Retinal pigment epithelial cell (primary cell): ENCODE measurements around the gene MARCHF10.

Experiments used
- DNase-seq: peaks from one replicate; pipeline ENCODE4 v3.0.0-alpha.2; 2010; ENCODE audit warnings: low read depth
- H3K4me3 ChIP-seq: 2 replicates; pipeline ENCODE4 v1.5.1; 2011; ENCODE audit warnings: mild to moderate bottlenecking, low read length, control low read depth, moderate library complexity
- TF ChIP-seq, protein P1 (sequence below): conservative IDR thresholded peaks from 2 replicates; pipeline ENCODE4 v1.5.1; 2011; ENCODE audit warnings: low read depth, low read length, control low read depth, inconsistent platforms

Gene MARCHF10

DNA sequence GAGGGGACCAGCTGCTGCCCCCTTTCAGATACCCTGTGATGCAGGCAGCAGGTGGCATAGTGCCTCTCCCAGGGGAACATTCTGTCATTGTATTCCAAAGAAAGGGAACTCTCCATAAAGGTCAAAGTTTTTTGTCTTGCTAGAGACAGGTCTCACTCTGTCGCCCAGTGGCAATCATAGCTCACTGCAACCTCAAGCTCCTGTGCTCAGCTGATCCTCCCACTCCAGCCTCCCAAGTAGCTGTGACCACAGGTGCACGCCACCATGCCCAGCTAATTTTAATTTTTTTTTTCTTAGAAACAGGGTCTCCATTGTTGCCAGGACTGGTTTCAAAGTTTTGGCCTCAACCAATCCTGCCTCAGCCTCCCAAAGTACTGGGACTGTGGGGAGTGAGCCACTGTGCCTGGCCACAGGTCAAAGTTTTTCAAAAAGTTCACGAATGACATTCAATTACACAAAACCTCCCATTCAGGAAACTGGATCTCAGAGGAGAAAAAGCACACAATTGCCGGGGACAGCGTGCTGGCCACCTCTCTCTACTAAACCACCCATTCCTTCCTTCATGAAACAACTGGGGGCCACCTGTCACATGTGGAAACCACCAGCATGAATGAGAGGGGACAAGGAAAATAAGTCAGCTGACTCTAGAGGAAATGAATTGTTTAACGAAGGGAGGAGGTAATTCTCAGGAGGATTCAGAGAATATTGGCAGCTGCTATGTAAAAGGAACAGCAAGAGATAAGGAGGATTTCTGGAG, 80.0 kb downstream of the MARCHF10 start:
- no peak for DNase-seq
- no peak overlapping the region for H3K4me3 ChIP-seq
- TF ChIP-seq, protein P1, sequence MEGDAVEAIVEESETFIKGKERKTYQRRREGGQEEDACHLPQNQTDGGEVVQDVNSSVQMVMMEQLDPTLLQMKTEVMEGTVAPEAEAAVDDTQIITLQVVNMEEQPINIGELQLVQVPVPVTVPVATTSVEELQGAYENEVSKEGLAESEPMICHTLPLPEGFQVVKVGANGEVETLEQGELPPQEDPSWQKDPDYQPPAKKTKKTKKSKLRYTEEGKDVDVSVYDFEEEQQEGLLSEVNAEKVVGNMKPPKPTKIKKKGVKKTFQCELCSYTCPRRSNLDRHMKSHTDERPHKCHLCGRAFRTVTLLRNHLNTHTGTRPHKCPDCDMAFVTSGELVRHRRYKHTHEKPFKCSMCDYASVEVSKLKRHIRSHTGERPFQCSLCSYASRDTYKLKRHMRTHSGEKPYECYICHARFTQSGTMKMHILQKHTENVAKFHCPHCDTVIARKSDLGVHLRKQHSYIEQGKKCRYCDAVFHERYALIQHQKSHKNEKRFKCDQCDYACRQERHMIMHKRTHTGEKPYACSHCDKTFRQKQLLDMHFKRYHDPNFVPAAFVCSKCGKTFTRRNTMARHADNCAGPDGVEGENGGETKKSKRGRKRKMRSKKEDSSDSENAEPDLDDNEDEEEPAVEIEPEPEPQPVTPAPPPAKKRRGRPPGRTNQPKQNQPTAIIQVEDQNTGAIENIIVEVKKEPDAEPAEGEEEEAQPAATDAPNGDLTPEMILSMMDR = no peak

DNA sequence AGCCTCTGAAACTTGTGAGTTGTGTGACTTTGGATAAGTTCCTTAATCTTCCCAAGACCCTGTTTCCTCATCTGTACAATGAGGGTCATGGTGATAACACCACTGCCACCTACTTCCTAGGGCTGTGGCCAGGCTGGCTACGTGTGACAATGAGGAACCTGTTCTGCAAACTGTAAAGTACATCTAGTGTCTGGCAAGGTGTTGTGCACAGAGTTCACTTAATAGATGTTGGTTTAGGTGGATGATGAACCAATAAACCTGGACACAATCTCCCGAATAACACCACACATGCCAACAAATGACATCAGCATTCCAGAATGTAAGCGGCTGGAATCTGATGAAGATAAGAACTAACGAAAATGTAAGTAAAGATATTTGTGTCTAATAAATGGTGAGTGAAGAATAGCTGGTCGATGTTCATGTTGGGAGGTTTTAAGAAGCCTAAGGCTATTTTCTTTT, 82.3 kb downstream of the MARCHF10 start:
- DNase-seq = no peak
- TF ChIP-seq, protein P1 = no peak
- no peak overlapping the region for H3K4me3 ChIP-seq

DNA sequence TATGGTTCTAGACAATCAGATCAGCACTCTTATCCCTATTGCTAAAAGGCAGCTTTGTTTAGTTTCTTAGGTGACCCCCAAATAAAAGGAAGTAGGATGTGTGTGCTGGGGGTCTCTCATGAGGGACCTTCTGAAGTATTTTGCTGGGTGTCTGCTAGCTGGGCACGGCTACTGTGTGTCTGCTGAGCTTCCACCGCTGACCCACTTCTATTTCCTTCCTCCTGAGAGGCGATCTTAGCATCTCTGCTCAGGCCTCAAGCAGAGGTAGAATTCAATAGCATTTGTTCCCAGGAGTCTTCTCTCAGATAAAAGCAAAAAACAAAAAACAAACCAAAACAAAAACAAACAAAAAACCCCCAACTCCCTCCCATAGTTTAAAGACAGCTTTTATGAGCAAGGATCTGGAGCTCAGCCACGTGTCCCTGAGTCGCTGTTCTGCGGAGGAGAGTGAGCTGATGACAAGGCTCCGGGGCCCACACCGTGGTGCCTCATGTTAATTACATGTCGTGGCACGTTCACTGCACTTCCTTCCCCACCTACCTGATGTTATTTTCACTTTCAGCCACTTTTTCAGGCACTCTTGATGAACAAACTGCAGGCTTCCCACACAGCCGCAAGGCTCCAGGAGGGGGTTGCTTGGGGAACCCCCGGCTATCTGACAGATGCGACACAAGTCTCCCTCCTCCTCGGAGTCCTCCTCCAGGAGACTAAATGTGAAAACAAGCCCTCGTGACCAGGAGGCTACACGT, 83.5 kb downstream of the MARCHF10 start:
- no peak for DNase-seq
- H3K4me3 ChIP-seq = no peak overlapping the region
- TF ChIP-seq, protein P1 = no peak

DNA sequence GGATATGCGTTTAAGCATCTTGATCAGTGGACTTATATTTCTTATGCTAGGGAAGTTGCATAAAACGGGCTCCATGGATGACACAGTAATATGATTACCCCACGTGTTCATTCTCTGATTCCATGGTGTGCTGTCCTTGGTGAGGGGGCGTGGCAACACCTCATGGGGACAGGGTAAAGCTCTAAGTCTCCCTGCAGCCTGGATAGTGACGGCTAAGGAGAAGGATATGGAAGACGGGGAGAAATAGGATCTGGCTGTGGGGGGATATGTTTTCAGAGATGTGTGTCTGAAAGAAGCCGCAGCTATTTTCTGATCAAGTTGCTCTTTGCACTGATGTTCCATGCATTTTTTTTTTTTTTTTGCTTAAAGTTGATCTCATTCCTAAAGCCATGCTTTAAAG, 84.3 kb downstream of the MARCHF10 start:
- no peak overlapping the region for H3K4me3 ChIP-seq
- TF ChIP-seq, protein P1 = no peak
- no peak for DNase-seq

DNA sequence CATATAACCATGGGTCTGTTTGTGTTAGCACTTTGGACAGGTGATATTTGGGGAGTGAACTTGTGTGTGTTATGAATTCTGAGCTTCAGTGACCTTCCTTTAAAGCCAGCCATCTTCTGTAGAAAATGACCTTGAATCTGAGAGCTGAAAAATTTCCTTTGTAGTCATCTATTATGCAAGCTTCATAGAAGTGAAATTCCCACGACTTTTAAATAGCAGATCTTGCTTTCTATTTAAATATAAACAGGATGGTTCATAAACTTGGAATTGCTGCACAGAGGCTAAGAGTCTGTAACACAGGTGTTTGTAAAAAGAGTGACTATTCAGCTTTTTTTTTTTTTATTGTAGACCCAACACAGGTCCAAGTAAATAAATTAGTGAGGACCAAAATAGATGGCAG, 85.5 kb downstream of the MARCHF10 start:
- TF ChIP-seq, protein P1 = no peak

DNA sequence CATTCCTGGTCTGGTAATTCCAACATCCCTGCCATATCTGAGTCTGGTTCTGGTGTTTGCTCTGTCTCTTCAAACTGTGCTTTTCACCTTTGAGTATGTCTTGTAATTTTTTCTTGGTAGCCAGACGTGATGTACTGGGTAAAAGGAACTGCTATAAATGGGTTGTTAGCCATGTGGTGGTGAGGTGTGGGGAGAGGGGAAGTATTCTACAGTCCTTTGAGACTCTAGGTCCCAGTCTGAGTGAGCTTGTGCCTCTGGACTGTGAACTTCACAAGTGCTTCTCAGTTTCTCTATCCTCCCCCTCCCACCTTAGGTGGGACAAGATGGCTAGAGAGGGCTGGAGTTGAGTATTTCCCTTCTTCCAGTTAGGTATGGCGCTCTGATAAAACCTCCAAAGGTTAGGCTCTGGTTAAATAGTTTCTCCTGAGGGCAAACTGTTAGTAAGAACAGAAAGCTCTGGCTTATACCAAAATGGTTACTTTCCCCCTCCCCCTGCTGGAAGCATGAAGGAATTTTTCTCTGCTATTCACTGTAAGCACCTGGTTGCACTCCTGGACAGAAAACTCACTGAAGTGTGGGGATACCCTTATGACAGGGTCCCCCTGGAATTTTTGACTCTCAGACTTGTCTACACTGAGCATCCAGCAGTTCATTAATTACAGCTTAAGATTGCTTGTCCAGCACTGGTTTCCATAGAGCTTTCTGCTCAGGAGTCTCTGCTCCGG, 87.8 kb downstream of the MARCHF10 start:
- no peak for DNase-seq
- TF ChIP-seq, protein P1 = peak; percentile 48
- no peak overlapping the region for H3K4me3 ChIP-seq

More for the DNA sequence above, 85.5 kb downstream of the MARCHF10 start:
- no peak for DNase-seq
- no peak overlapping the region for H3K4me3 ChIP-seq
